Smooth muscle cell (in vitro differentiated cells): ENCODE results near the gene TRO. TPM values are rescaled to one million over a fixed set of nuclear protein-coding genes. Genes with fewer than 3 reads are reported as not detected.

Experiments used
- DNase-seq: peaks from one replicate; lab custom pipeline; 2025; ENCODE audit not compliant: unreplicated experiment; lab: John Stamatoyannopoulos, UW
- H2AFZ ChIP-seq: fragments of 200-600 bp; sonication (generic); 2 replicates; pipeline ENCODE4 v1.6.0; 2016; ENCODE audit warnings: antibody characterized with exemption, low read depth, mild to moderate bottlenecking
- H3F3A ChIP-seq: fragments of 200-600 bp; sonication (generic); 2 replicates; pipeline ENCODE4 v1.6.0; 2017; ENCODE audit warnings: antibody characterized with exemption, low read depth
- H3K27ac ChIP-seq: fragments of 200-600 bp; sonication (generic); 2 replicates; pipeline ENCODE4 v1.5.1; 2016; ENCODE audit warnings: low read depth, mild to moderate bottlenecking
- H3K27me3 ChIP-seq: fragments of 200-600 bp; sonication (generic); 2 replicates; pipeline ENCODE4 v1.6.1; 2016; ENCODE audit warnings: low read depth, mild to moderate bottlenecking
- H3K36me3 ChIP-seq: fragments of 200-600 bp; sonication (generic); 2 replicates; pipeline ENCODE4 v1.5.1; 2016; ENCODE audit warnings: low read depth
- H3K4me1 ChIP-seq: fragments of 200-600 bp; sonication (generic); 2 replicates; pipeline ENCODE4 v1.5.1; 2016; ENCODE audit warnings: low read depth
- H3K4me2 ChIP-seq: fragments of 200-600 bp; sonication (generic); 2 replicates; pipeline ENCODE4 v1.6.0; 2016; ENCODE audit warnings: mild to moderate bottlenecking
- H3K4me3 ChIP-seq: fragments of 200-600 bp; sonication (generic); 2 replicates; pipeline ENCODE4 v1.5.1; 2016; ENCODE audit warnings: mild to moderate bottlenecking
- H3K79me2 ChIP-seq: fragments of 200-600 bp; sonication (generic); 2 replicates; pipeline ENCODE4 v1.6.0; 2016; ENCODE audit warnings: low read depth, mild to moderate bottlenecking
- H3K9ac ChIP-seq: fragments of 200-600 bp; sonication (generic); 2 replicates; pipeline ENCODE4 v1.6.0; 2016; ENCODE audit warnings: low read depth
- H3K9me3 ChIP-seq: fragments of 200-600 bp; sonication (generic); replicated peaks from 2 replicates; pipeline ENCODE4 v1.5.1; 2016; ENCODE audit warnings: low read depth
- H4K20me1 ChIP-seq: fragments of 200-600 bp; sonication (generic); 2 replicates; pipeline ENCODE4 v1.6.0; 2016; ENCODE audit warnings: low read depth
- CTCF ChIP-seq: fragments of 200-600 bp; sonication (generic); IDR thresholded peaks from 2 replicates; pipeline ENCODE4 v1.5.1; 2017; ENCODE audit warnings: borderline replicate concordance, mild to moderate bottlenecking, antibody characterized with exemption; ENCODE audit not compliant: insufficient read depth, poor library complexity, severe bottlenecking
- WGBS: methylation state at CpG from one replicate; pipeline ENCODE4 v1.1.7; 2016; ENCODE audit warnings: low lambda C conversion rate; 5-methylcytosine and 5-hydroxymethylcytosine counted together
- polyA plus RNA-seq: library from polyadenylated mRNA; unstranded; fragments of >200 nt; fragmentation: Nextera tagmentation; extraction: Ambion mirVana; gene quantifications from 2 replicates; pipeline ENCODE4 v1.2.1, GENCODE V29; 2016
- total RNA-seq: library from RNA; depleted of rRNA; stranded (reverse); fragments of >200 nt; gene quantifications from 2 replicates; pipeline ENCODE4 v1.2.3, GENCODE V29; 2014

TRO gene
- total and polyA plus RNA-seq, 2 experiments from 2014 or later, result 60.0 to 98.6 TPM

GRCh38 chrX:54923376-54923775 lies 2.8 kb downstream of the TRO start:
- Histone ChIP-seq H3K4me3 (no peak overlapping the region), H3K27me3 (no peaks in the 10 kb centered on the region), H3K36me3 (no peaks in the 10 kb centered on the region), H3K79me2 (no peaks in the 10 kb centered on the region), H4K20me1 (peaks cover 12% of the 10 kb centered on the region), H3K4me1 (no peaks in the 10 kb centered on the region), H3K9me3 (no peaks in the 10 kb centered on the region), H2AFZ (no peak overlapping the region), H3K4me2 (no peak overlapping the region), H3F3A (no peaks in the 10 kb centered on the region), H3K9ac (no peak overlapping the region), H3K27ac (no peak overlapping the region)
- 80% methylated on average over 7 of the region's 7 CpGs for WGBS
- TF ChIP-seq CTCF, result no peak
- no peak for DNase-seq

GRCh38 chrX:54926978-54927377 lies 6.4 kb downstream of the TRO start:
- H3K79me2 ChIP-seq, result no peaks in the 10 kb centered on the region
- 66% methylated on average over 2 of the region's 2 CpGs for WGBS
- no peaks in the 10 kb centered on the region for H3K4me1 ChIP-seq
- H3K27me3 ChIP-seq, result no peaks in the 10 kb centered on the region
- TF ChIP-seq CTCF, result no peak
- no peaks in the 10 kb centered on the region for H3K9me3 ChIP-seq
- H2AFZ ChIP-seq, result no peak overlapping the region
- DNase-seq, result no peak
- H3K4me3 ChIP-seq, result no peak overlapping the region
- H3F3A ChIP-seq, result no peaks in the 10 kb centered on the region
- peaks cover 11% of the 10 kb centered on the region for H4K20me1 ChIP-seq
- H3K9ac ChIP-seq, result no peak overlapping the region
- no peak overlapping the region for H3K27ac ChIP-seq
- H3K4me2 ChIP-seq, result no peak overlapping the region
- no peaks in the 10 kb centered on the region for H3K36me3 ChIP-seq

GRCh38 chrX:54928876-54929275 lies 8.3 kb downstream of the TRO start:
- no peaks in the 10 kb centered on the region for H3K9me3 ChIP-seq
- no peaks in the 10 kb centered on the region for H3K36me3 ChIP-seq
- DNase-seq, result no peak
- H2AFZ ChIP-seq, result no peak overlapping the region
- H4K20me1 ChIP-seq, result no peaks in the 10 kb centered on the region
- no peaks in the 10 kb centered on the region for H3K79me2 ChIP-seq
- TF ChIP-seq CTCF, result no peak
- H3K27me3 ChIP-seq, result no peaks in the 10 kb centered on the region
- 91% methylated on average over 3 of the region's 3 CpGs for whole genome bisulfite sequencing
- H3K4me2 ChIP-seq, result no peak overlapping the region
- no peak overlapping the region for H3K9ac ChIP-seq
- no peak overlapping the region for H3K27ac ChIP-seq
- no peaks in the 10 kb centered on the region for H3F3A ChIP-seq
- H3K4me3 ChIP-seq, result no peak overlapping the region
- H3K4me1 ChIP-seq, result no peaks in the 10 kb centered on the region

- Histone ChIP-seq H3K9ac (no peak overlapping the region), H3K36me3 (no peaks in the 10 kb centered on the region), H3K27me3 (no peaks in the 10 kb centered on the region), H3K4me3 (no peak overlapping the region), H2AFZ (no peak overlapping the region), H3K79me2 (no peaks in the 10 kb centered on the region), H3K4me1 (no peaks in the 10 kb centered on the region), H3K4me2 (no peak overlapping the region), H3F3A (no peaks in the 10 kb centered on the region), H3K27ac (no peak overlapping the region), H4K20me1 (no peaks in the 10 kb centered on the region), H3K9me3 (no peaks in the 10 kb centered on the region)
- DNase-seq, result no peak
- no peak for TF ChIP-seq CTCF
- 87% methylated on average over 17 of the region's 17 CpGs for WGBS
These were observed 9.8 kb downstream of the TRO start for GRCh38 chrX:54930291-54931049.
